ENCODE measurements around the gene SFRP5.

The SFRP5 gene

GRCh38 chr10:97785731-97786130 is 13.9 kb upstream of the SFRP5 start:
- H3K4me3 ChIP-seq (ENCODE audit: low read depth, low read length): no peak overlapping the region
- DNase-seq (ENCODE audit: low read depth): no peak
- TF ChIP-seq CTCF (IDR thresholded peaks at IDR 0.05; ENCODE audit: control insufficient read depth, extremely low read depth, insufficient read depth): no peak

- no peak for TF ChIP-seq CTCF (IDR thresholded peaks at IDR 0.05; ENCODE audit: control insufficient read depth, extremely low read depth, insufficient read depth)
Observed at GRCh38 chr10:97785231-97785630, 13.4 kb upstream of the SFRP5 start.

GRCh38 chr10:97784200-97784810 is 12.5 kb upstream of the SFRP5 start:
- DNase-seq (ENCODE audit: low read depth): no peak
- H3K4me3 ChIP-seq (ENCODE audit: low read depth, low read length): no peak overlapping the region
- TF ChIP-seq CTCF (IDR thresholded peaks at IDR 0.05; ENCODE audit: control insufficient read depth, extremely low read depth, insufficient read depth): no peak

More at GRCh38 chr10:97785231-97785630, 13.4 kb upstream of the SFRP5 start:
- DNase-seq (ENCODE audit: low read depth): no peak
- no peak overlapping the region for H3K4me3 ChIP-seq (ENCODE audit: low read depth, low read length)

- no peak overlapping the region for H3K4me3 ChIP-seq (ENCODE audit: low read depth, low read length)
- no peak for TF ChIP-seq CTCF (IDR thresholded peaks at IDR 0.05; ENCODE audit: control insufficient read depth, extremely low read depth, insufficient read depth)
- DNase-seq (ENCODE audit: low read depth): no peak
Observed at GRCh38 chr10:97782455-97783228, 10.8 kb upstream of the SFRP5 start.

- no peak for DNase-seq (ENCODE audit: low read depth)
- no peak overlapping the region for H3K4me3 ChIP-seq (ENCODE audit: low read depth, low read length)
- TF ChIP-seq CTCF (IDR thresholded peaks at IDR 0.05; ENCODE audit: control insufficient read depth, extremely low read depth, insufficient read depth): no peak
Observed at GRCh38 chr10:97781618-97782331, 10.0 kb upstream of the SFRP5 start.

- H3K4me3 ChIP-seq (ENCODE audit: low read depth, low read length): no peak overlapping the region
- no peak for TF ChIP-seq CTCF (IDR thresholded peaks at IDR 0.05; ENCODE audit: control insufficient read depth, extremely low read depth, insufficient read depth)
- DNase-seq (ENCODE audit: low read depth): no peak
Observed at GRCh38 chr10:97780841-97781617, 9.2 kb upstream of the SFRP5 start.

All from LNCaP clone FGC (cell line).